Measurements from ENCODE around the gene CALHM2.
"Not testable (repeated sequence)": the region's sequence is repeated elsewhere in the genome, so short reads cannot be mapped to it uniquely, and the experiment has no call there.

The CALHM2 gene

GRCh38 chr10:103451831-103452505 is at the start of gene CALHM2:
Gene CALHM2, minus strand, starts transcription at chr10:103452370. Its CDS starts 2,429 bp downstream, at chr10:103449941.
- DNase-seq, result peak; percentile 56

GRCh38 chr10:103501186-103501585 is 49.0 kb upstream of the CALHM2 start:
- no peak for DNase-seq

GRCh38 chr10:103500481-103500880 is 48.3 kb upstream of the CALHM2 start:
- DNase-seq, result no peak

GRCh38 chr10:103499881-103500280 is 47.7 kb upstream of the CALHM2 start:
- DNase-seq, result no peak

GRCh38 chr10:103498936-103499638 is 46.9 kb upstream of the CALHM2 start:
- DNase-seq, result no peak

- no peak for DNase-seq
Observed at GRCh38 chr10:103497161-103497915, 45.2 kb upstream of the CALHM2 start.

- DNase-seq, result no peak
Observed at GRCh38 chr10:103495321-103495720, 43.2 kb upstream of the CALHM2 start.

- DNase-seq, result no peak
Observed at GRCh38 chr10:103493916-103494877, 42.0 kb upstream of the CALHM2 start.

GRCh38 chr10:103493362-103493915 is 41.3 kb upstream of the CALHM2 start, which contains the start of gene NEURL1:
Gene NEURL1, plus strand, starts transcription at chr10:103493705. Its CDS starts 683 bp downstream, at chr10:103494388.
- DNase-seq, result no peak

- DNase-seq, result no peak
Observed at GRCh38 chr10:103492655-103493261, 40.6 kb upstream of the CALHM2 start.

- no peak for DNase-seq
Observed at GRCh38 chr10:103491729-103492364, 39.7 kb upstream of the CALHM2 start.

GRCh38 chr10:103490986-103491314 is 38.8 kb upstream of the CALHM2 start:
- no peak for DNase-seq

GRCh38 chr10:103487410-103487708 is 35.2 kb upstream of the CALHM2 start:
- DNase-seq, result no peak

- not testable (repeated sequence) for DNase-seq
Observed at GRCh38 chr10:103486635-103487409, 34.7 kb upstream of the CALHM2 start.

- peak; percentile 65 for DNase-seq
Observed at GRCh38 chr10:103481974-103482531, 29.9 kb upstream of the CALHM2 start.

- no peak for DNase-seq
Observed at GRCh38 chr10:103480521-103480920, 28.4 kb upstream of the CALHM2 start.

GRCh38 chr10:103479135-103479534 is 27.0 kb upstream of the CALHM2 start, which contains the start of gene CALHM3:
Gene CALHM3, minus strand, starts transcription at chr10:103479240. Its CDS starts 208 bp downstream, at chr10:103479032.
- DNase-seq, result no peak

- no peak for DNase-seq
Observed at GRCh38 chr10:103478671-103479070, 26.5 kb upstream of the CALHM2 start.

- no peak for DNase-seq
Observed at GRCh38 chr10:103476046-103476768, 24.0 kb upstream of the CALHM2 start.
